Measurements from ENCODE around the gene USP6NL.

GRCh38 chr10:11643039-11643438 lies 31.6 kb upstream of the USP6NL start:
- TF ChIP-seq, protein P1, sequence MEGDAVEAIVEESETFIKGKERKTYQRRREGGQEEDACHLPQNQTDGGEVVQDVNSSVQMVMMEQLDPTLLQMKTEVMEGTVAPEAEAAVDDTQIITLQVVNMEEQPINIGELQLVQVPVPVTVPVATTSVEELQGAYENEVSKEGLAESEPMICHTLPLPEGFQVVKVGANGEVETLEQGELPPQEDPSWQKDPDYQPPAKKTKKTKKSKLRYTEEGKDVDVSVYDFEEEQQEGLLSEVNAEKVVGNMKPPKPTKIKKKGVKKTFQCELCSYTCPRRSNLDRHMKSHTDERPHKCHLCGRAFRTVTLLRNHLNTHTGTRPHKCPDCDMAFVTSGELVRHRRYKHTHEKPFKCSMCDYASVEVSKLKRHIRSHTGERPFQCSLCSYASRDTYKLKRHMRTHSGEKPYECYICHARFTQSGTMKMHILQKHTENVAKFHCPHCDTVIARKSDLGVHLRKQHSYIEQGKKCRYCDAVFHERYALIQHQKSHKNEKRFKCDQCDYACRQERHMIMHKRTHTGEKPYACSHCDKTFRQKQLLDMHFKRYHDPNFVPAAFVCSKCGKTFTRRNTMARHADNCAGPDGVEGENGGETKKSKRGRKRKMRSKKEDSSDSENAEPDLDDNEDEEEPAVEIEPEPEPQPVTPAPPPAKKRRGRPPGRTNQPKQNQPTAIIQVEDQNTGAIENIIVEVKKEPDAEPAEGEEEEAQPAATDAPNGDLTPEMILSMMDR (IDR thresholded peaks at IDR 0.05; ENCODE audit: low read depth, low read length): no peak
- TF ChIP-seq EZH2phosphoT487 (IDR thresholded peaks at IDR 0.05; ENCODE audit: low read depth): no peak
